Choroid plexus epithelial cell (primary cell): Measurements from ENCODE around the gene CBLN1.
A peak's percentile ranks its signal among the peaks of the same experiment; 100 is the strongest.

Experiments
- DNase-seq: peaks from one replicate; pipeline ENCODE4 v3.0.0-alpha.2; 2010; ENCODE audit warnings: low read depth
- H3K4me3 ChIP-seq: 2 replicates; pipeline ENCODE4 v1.5.1; 2011; ENCODE audit warnings: low read depth, mild to moderate bottlenecking, control low read depth, low read length, moderate library complexity
- TF ChIP-seq, protein P1 (sequence below): conservative IDR thresholded peaks from 2 replicates; pipeline ENCODE4 v1.5.1; 2011; ENCODE audit warnings: low read depth, mild to moderate bottlenecking, control low read depth, inconsistent platforms, low read length, moderate library complexity

The CBLN1 gene

GRCh38 chr16:49282690-49283375 lies 1.2 kb upstream of the CBLN1 start:
- H3K4me3 ChIP-seq = no peak overlapping the region
- DNase-seq = no peak
- TF ChIP-seq, protein P1, sequence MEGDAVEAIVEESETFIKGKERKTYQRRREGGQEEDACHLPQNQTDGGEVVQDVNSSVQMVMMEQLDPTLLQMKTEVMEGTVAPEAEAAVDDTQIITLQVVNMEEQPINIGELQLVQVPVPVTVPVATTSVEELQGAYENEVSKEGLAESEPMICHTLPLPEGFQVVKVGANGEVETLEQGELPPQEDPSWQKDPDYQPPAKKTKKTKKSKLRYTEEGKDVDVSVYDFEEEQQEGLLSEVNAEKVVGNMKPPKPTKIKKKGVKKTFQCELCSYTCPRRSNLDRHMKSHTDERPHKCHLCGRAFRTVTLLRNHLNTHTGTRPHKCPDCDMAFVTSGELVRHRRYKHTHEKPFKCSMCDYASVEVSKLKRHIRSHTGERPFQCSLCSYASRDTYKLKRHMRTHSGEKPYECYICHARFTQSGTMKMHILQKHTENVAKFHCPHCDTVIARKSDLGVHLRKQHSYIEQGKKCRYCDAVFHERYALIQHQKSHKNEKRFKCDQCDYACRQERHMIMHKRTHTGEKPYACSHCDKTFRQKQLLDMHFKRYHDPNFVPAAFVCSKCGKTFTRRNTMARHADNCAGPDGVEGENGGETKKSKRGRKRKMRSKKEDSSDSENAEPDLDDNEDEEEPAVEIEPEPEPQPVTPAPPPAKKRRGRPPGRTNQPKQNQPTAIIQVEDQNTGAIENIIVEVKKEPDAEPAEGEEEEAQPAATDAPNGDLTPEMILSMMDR = no peak

DNA sequence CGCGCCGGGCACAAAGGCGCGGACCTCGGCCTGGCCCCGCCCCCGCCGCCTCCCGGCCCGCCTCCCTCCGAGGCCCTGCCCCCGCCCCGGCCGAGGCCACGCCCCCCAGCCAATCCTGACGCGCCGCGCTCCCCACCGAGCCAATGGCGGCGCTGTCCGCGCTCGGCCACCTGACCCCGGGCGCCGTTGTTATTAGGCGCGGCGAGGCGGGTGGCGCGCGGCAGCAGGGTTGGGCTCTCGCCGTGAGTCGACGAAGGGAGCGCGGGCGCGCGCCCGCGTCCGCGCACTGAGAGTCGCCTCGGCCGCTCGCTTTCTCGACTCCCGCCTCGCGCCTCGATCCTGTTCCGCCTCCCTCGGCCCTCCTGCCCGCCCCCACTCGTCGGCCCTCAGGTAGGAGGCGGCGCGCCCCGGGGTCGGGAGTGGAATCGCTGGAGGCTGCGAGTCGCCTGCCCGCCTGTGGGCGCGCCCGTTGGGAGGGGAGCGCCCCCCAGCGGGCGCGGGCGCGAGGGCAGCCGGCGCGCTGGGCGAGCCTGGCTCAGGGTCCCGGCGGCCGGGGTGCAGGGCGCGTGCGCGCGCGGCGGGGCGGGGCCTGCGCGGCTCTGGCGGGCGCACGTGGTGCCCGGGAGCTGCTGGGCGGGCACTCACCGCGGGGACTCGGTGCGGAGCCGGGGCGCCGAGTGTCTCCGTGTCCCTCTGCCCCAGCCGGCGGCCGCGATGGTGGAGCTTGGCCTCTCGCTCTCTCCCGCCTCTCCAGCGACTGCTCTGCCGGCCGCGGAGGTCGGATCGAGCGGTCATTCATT lies 405 bp upstream of the CBLN1 start:
- TF ChIP-seq, protein P1 = no peak
- DNase-seq = peak; percentile 19

DNA sequence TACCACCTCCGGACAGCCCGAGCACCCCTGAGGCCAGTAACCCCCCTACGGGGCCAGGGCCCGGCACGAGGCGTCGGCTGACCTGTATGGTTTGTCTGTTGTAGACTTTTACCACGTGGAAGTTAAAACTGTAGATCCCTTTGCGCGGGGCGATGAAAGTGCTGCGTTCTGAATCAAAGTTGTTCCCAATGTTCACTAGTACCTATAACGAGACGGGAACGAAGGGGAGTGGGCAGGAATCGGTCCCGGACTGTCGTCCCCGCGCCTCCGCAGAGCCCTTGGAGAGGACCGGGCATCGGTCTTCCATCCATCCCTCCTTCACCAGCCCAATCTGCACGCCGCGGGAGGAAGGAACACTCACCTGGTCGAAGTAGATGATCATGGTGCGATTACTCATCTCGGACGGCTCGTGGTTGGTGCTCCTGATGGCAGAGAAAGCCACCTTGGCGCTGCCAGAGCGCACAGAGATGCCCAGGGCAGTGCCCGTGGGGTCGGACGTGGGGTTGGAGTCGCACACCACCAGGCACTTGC lies 732 bp downstream of the CBLN1 start:
- no peak overlapping the region for H3K4me3 ChIP-seq
- TF ChIP-seq, protein P1 = no peak
- no peak for DNase-seq

More for the DNA sequence above, 405 bp upstream of the CBLN1 start:
- H3K4me3 ChIP-seq = peak overlapping the region; percentile 11

DNA sequence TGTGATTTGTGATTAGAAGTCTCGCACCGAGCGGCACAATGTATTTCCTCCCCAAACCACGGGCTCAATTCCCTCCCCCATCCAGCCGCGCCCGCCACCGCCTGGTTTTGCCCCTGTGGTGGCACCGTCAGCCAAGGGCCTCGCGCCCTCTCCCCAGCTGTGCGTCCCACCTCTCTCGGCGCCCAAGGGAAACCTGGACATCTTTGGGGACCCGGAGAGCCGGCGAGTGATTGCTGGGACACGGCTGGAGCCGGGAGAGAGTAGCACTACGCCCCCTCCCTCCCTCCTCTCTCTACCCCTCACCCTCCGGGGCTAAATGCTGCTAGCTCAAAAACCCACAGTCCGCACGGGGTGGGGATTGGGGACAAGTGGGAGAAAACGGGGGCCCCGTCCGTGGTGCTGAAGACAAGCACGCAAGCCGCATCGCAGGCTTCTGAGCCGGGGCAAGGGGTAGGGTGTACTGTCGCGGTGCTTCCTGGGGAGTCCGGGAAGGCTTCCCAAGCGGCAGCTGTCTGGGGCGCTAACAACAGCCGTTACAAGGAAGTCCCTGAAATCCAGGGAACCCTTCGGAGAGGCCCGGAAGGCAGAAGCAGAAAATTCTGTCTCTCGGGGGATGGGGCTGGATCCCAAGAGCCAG lies 1.4 kb downstream of the CBLN1 start:
- H3K4me3 ChIP-seq = no peak overlapping the region
- TF ChIP-seq, protein P1 = no peak
- DNase-seq = no peak

- H3K4me3 ChIP-seq = no peak overlapping the region
- DNase-seq = no peak
- TF ChIP-seq, protein P1 = no peak
These were observed 2.5 kb downstream of the CBLN1 start for GRCh38 chr16:49278944-49279725.

DNA sequence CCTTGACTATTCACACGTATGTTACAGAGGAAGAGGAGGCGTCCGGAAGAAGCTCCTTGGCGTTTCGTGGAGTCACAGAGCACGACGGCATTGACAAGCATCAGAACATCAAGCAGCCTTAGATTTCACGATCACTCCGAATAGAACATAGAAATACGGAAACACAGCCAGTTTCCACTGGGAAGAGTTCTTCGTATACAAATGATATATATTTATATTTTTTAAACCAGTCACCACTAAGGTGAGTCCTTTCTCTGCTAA lies 3.1 kb downstream of the CBLN1 start:
- no peak overlapping the region for H3K4me3 ChIP-seq
- no peak for DNase-seq
- TF ChIP-seq, protein P1 = no peak
